Frontal cortex (tissue), 4 donors: ENCODE measurements around the gene SLC12A7. TPM values are rescaled to one million over a fixed set of nuclear protein-coding genes. Genes with fewer than 3 reads are reported as not detected.
A peak's percentile ranks its signal among the peaks of the same experiment; 100 is the strongest.
"Not testable (repeated sequence)": the region's sequence is repeated elsewhere in the genome, so short reads cannot be mapped to it uniquely, and the experiment has no call there.

ENCODE experiments used
- DNase-seq, 2 donors: peaks; one replicate each; pipeline ENCODE4 v3.0.0; 2012; ENCODE audit warnings: low spot score in 2 of 2
- FAIRE-seq: peaks from 2 replicates; lab custom pipeline; 2012; peaks lifted over from hg19 to GRCh38; lab: Jason Lieb, UNC
- small RNA-seq: library from RNA; depleted of rRNA; stranded (forward); fragments of <200 nt; gene quantifications from one replicate; pipeline ENCODE3, GENCODE V24; 2014
- total RNA-seq: library from RNA; depleted of rRNA; stranded (reverse); fragments of >200 nt; gene quantifications from one replicate; pipeline ENCODE4 v1.2.3, GENCODE V29; 2014
- donor health status: control.
- donor health status: control.
- donor health status: control.

SLC12A7 gene
- total RNA-seq, 1 donor from 2014 or later: 5.7 TPM

GRCh38 chr5:1004461-1005248 is 107.2 kb downstream of the SLC12A7 start:
- DNase-seq: peak in 1 of 2 donors; percentile 80
- no peak for FAIRE-seq

- DNase-seq (no peak), FAIRE-seq (no peak)
Observed at GRCh38 chr5:1003296-1003937, 108.4 kb downstream of the SLC12A7 start.

GRCh38 chr5:1002836-1003235 is 109.0 kb downstream of the SLC12A7 start:
- no peak for FAIRE-seq
- no peak for DNase-seq

GRCh38 chr5:1002271-1002546 is 109.7 kb downstream of the SLC12A7 start:
- FAIRE-seq: no peak
- DNase-seq: no peak

GRCh38 chr5:1001406-1002270 is 110.2 kb downstream of the SLC12A7 start:
- DNase-seq (no peak), FAIRE-seq (no peak)

GRCh38 chr5:1000831-1001230 is 111.0 kb downstream of the SLC12A7 start:
- FAIRE-seq, DNase-seq: not testable (repeated sequence)

Small RNA genes within 50 kb of the gene (small RNA-seq; reads per million reads assigned to genes)
- gene MIR4635: not detected

Other genes starting within 250 kb of the SLC12A7 start
- gene BRD9, start 219.3 kb downstream of the SLC12A7 start, total RNA-seq: 43.2 TPM
- 8.2 TPM for gene TRIP13, start 219.2 kb downstream of the SLC12A7 start, total RNA-seq
- gene NKD2, start 103.3 kb downstream of the SLC12A7 start, total RNA-seq: 2.9 TPM
- gene SLC6A19, start 89.5 kb upstream of the SLC12A7 start, total RNA-seq: not detected
- gene SLC6A18, start 113.3 kb upstream of the SLC12A7 start, total RNA-seq: not detected
- gene TERT, start 183.0 kb upstream of the SLC12A7 start, total RNA-seq: not detected
- gene CLPTM1L, start 233.0 kb upstream of the SLC12A7 start, total RNA-seq: 104 TPM